HEK293 (cell line): Measurements from ENCODE around the gene SKIC3.

Experiments used
- CTCF ChIA-PET: fragments of 350-600 bp; formaldehyde crosslinking; extraction: SDS; loops from one replicate; lab custom pipeline; 2021; ENCODE audit warnings: antibody characterized with exemption; lab: Yijun Ruan, JAX
- POLR2A ChIA-PET: fragments of 300-600 bp; formaldehyde crosslinking; extraction: SDS; loops from one replicate; lab custom pipeline; 2020; ENCODE audit warnings: antibody characterized with exemption, inconsistent platforms; lab: Yijun Ruan, JAX
- H3K27ac ChIP-seq: fragments of 200-500 bp; sonication (Bioruptor generic); 2 replicates; pipeline ENCODE4 v1.5.1; 2014; ENCODE audit warnings: low read depth, low read length, control low read depth, inconsistent platforms; ENCODE audit errors: extremely low read depth
- H3K36me3 ChIP-seq, 2 experiments: fragments of 200-500 bp in 1 of 2; sonication (Bioruptor generic) in 1 of 2; 1 replicate in 1 of 2; 2 replicates in 1 of 2; pipeline ENCODE4 v1.5.1; 2014 to 2017; ENCODE audit warnings: inconsistent platforms in 2 of 2, low read length in 2 of 2; ENCODE audit not compliant: control insufficient read depth in 2 of 2, insufficient read depth in 1 of 2
- H3K4me1 ChIP-seq: fragments of 200-500 bp; sonication (Bioruptor generic); 2 replicates; pipeline ENCODE4 v1.5.1; 2014; ENCODE audit warnings: mild to moderate bottlenecking, low read length, inconsistent platforms; ENCODE audit not compliant: control insufficient read depth, insufficient read depth
- H3K4me3 ChIP-seq: 2 replicates; pipeline ENCODE4 v1.5.1; 2011; ENCODE audit warnings: low read depth, mild to moderate bottlenecking, control low read depth, low read length, moderate library complexity
- H3K9me3 ChIP-seq: fragments of 200-500 bp; sonication (Bioruptor generic); 2 replicates; pipeline ENCODE4 v1.5.1; 2014; ENCODE audit warnings: low read depth, low read length, inconsistent platforms; ENCODE audit not compliant: control insufficient read depth, insufficient read depth
- MEIS1 ChIP-seq: sonication (generic); formaldehyde crosslinking; IDR thresholded peaks from 2 replicates; pipeline ENCODE4 v1.8.1; 2022; ENCODE audit warnings: missing genetic modification reagents, mild to moderate bottlenecking, borderline replicate concordance
- PRDM10 ChIP-seq: fragments of 450-650 bp; formaldehyde crosslinking; IDR thresholded peaks from 2 replicates; pipeline ENCODE4 v1.5.1; 2016; ENCODE audit warnings: missing biosample characterization, missing genetic modification characterization
- PRDM6 ChIP-seq: fragments of 450-650 bp; formaldehyde crosslinking; IDR thresholded peaks from 2 replicates; pipeline ENCODE4 v1.5.1; 2017; ENCODE audit warnings: missing biosample characterization, missing genetic modification characterization
- ZBTB1 ChIP-seq: fragments of 450-650 bp; formaldehyde crosslinking; IDR thresholded peaks from 2 replicates; pipeline ENCODE4 v1.5.1; 2016; ENCODE audit warnings: missing biosample characterization, missing genetic modification characterization
- ZBTB7A ChIP-seq: fragments of 450-650 bp; formaldehyde crosslinking; IDR thresholded peaks from 2 replicates; pipeline ENCODE4 v1.5.1; 2016; ENCODE audit warnings: low read depth, missing biosample characterization, missing genetic modification characterization
- ZNF10 ChIP-seq: fragments of 450-650 bp; formaldehyde crosslinking; IDR thresholded peaks from 2 replicates; pipeline ENCODE4 v1.5.1; 2017; ENCODE audit warnings: missing biosample characterization, missing genetic modification characterization
- ZNF280D ChIP-seq: fragments of 450-650 bp; formaldehyde crosslinking; IDR thresholded peaks from 2 replicates; pipeline ENCODE4 v1.5.1; 2016; ENCODE audit warnings: missing biosample characterization, missing genetic modification characterization
- ZNF391 ChIP-seq: fragments of 450-650 bp; formaldehyde crosslinking; IDR thresholded peaks from 2 replicates; pipeline ENCODE4 v1.5.1; 2016; ENCODE audit warnings: low read depth, missing biosample characterization, missing genetic modification characterization, borderline replicate concordance
- ZNF561 ChIP-seq: fragments of 450-650 bp; IDR thresholded peaks from 2 replicates; pipeline ENCODE4 v1.5.1; 2018; ENCODE audit warnings: missing biosample characterization, missing genetic modification characterization, borderline replicate concordance
- ZNF580 ChIP-seq: fragments of 450-650 bp; formaldehyde crosslinking; IDR thresholded peaks from 2 replicates; pipeline ENCODE4 v1.5.1; 2016; ENCODE audit warnings: missing biosample characterization, missing genetic modification characterization
- ZNF610 ChIP-seq: fragments of 450-650 bp; formaldehyde crosslinking; IDR thresholded peaks from 2 replicates; pipeline ENCODE4 v1.5.1; 2016; ENCODE audit warnings: missing biosample characterization, missing genetic modification characterization, borderline replicate concordance
- TF ChIP-seq, protein P1 (sequence below): fragments of 450-650 bp; formaldehyde crosslinking; IDR thresholded peaks from 2 replicates; pipeline ENCODE4 v1.5.1; 2016; ENCODE audit warnings: missing biosample characterization, missing genetic modification characterization, borderline replicate concordance

Gene SKIC3

DNA sequence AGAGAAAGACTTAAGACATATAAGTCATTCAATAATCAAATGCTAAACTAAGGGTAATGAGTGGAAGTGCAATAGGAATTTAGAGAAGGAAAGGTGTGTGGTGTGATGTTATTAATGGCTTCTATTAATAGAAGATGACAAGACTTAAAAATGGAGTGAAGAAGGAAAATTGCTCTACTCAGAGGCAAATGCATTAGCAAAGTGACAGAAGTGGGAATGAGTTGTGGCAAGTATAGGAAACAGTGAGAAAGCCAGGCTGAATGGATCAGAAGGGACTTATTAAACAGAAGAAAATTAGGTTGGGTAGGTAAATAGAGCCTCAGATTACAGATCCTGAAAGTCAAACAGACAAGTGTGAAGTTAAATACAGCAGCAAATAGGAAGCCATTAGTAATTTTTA lies 5.7 kb downstream of the SKIC3 start:
- ChIA-PET POLR2A (no interaction called here), CTCF (no interaction called here)
- Histone ChIP-seq H3K27ac (no peak overlapping the region), H3K36me3 (peaks cover 30 to 64% of the 10 kb centered on the region in 2 experiments), H3K4me1 (no peaks in the 10 kb centered on the region), H3K9me3 (no peaks in the 10 kb centered on the region), H3K4me3 (no peak overlapping the region)
- no peak for TF ChIP-seq ZBTB1
- TF ChIP-seq ZNF10 (tag by site-specific recombination) = no peak
- TF ChIP-seq, protein P1, sequence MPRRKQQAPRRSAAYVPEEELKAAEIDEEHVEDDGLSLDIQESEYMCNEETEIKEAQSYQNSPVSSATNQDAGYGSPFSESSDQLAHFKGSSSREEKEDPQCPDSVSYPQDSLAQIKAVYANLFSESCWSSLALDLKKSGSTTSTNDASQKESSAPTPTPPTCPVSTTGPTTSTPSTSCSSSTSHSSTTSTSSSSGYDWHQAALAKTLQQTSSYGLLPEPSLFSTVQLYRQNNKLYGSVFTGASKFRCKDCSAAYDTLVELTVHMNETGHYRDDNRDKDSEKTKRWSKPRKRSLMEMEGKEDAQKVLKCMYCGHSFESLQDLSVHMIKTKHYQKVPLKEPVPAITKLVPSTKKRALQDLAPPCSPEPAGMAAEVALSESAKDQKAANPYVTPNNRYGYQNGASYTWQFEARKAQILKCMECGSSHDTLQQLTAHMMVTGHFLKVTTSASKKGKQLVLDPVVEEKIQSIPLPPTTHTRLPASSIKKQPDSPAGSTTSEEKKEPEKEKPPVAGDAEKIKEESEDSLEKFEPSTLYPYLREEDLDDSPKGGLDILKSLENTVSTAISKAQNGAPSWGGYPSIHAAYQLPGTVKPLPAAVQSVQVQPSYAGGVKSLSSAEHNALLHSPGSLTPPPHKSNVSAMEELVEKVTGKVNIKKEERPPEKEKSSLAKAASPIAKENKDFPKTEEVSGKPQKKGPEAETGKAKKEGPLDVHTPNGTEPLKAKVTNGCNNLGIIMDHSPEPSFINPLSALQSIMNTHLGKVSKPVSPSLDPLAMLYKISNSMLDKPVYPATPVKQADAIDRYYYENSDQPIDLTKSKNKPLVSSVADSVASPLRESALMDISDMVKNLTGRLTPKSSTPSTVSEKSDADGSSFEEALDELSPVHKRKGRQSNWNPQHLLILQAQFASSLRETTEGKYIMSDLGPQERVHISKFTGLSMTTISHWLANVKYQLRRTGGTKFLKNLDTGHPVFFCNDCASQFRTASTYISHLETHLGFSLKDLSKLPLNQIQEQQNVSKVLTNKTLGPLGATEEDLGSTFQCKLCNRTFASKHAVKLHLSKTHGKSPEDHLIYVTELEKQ = no peak
- no peak for TF ChIP-seq PRDM10 (tag by site-specific recombination)
- TF ChIP-seq ZNF580 = no peak
- no peak for TF ChIP-seq MEIS1 (CRISPR knock-in tag)
- no peak for TF ChIP-seq ZNF561 (tag by site-specific recombination)
- no peak for TF ChIP-seq ZNF391 (tag by site-specific recombination)
- no peak for TF ChIP-seq ZBTB7A (tag by site-specific recombination)
- TF ChIP-seq ZNF610 = no peak
- TF ChIP-seq ZNF280D (tag by site-specific recombination) = no peak
- no peak for TF ChIP-seq PRDM6 (tag by site-specific recombination)
